ENCODE data around the gene ABL2. TPM values are rescaled to one million over a fixed set of nuclear protein-coding genes. Genes with fewer than 3 reads are reported as not detected.

Gene ABL2
- polyA plus RNA-seq, 2 of the 4 experiments (the other 2 are of a cell fraction) = 12.4 TPM

DNA sequence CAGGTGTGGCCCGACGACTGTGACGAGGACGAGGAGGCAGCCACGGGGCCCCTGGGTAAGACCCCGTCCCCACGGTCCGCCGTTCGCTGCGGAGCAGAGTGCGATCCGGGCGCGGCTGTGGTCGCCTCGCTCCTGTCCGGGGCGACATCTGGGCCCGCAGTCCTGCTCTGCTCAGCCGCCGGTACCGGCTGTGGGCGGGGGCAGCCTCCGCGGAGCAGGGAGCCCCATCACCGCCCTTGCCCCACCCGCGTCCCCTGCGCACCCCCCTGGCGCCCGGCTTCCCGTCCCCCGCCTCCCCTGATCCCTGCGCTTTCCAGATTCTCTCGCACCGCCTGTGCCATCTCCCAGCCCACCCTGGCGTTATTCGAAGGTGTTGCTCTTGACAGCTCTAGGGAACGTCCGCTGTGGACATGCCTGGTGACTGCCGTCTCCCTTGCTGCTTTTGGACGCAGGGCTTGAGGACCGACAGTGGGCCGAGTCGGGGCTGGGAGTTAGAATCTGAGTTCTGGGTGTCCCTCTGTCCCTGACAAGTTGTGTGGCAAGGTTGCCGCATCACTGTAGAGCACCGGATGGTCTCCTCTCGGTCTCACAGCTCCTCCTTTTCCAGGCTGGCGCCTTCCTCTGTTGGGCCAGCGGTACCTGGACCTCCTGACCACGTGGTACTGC is 147.0 kb downstream of the ABL2 start (continued):
- TF ChIP-seq, protein P1, sequence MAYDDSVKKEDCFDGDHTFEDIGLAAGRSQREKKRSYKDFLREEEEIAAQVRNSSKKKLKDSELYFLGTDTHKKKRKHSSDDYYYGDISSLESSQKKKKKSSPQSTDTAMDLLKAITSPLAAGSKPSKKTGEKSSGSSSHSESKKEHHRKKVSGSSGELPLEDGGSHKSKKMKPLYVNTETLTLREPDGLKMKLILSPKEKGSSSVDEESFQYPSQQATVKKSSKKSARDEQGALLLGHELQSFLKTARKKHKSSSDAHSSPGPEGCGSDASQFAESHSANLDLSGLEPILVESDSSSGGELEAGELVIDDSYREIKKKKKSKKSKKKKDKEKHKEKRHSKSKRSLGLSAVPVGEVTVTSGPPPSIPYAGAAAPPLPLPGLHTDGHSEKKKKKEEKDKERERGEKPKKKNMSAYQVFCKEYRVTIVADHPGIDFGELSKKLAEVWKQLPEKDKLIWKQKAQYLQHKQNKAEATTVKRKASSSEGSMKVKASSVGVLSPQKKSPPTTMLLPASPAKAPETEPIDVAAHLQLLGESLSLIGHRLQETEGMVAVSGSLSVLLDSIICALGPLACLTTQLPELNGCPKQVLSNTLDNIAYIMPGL (CRISPR knock-in tag; IDR thresholded peaks at IDR 0.05; ENCODE audit: borderline replicate concordance) = no peak
- TF ChIP-seq, protein P2, sequence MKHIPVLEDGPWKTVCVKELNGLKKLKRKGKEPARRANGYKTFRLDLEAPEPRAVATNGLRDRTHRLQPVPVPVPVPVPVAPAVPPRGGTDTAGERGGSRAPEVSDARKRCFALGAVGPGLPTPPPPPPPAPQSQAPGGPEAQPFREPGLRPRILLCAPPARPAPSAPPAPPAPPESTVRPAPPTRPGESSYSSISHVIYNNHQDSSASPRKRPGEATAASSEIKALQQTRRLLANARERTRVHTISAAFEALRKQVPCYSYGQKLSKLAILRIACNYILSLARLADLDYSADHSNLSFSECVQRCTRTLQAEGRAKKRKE (CRISPR knock-in tag; IDR thresholded peaks at IDR 0.05; ENCODE audit: low read depth) = no peak
- peak; percentile 21; the same call in 1 of the 2 replicates for TF ChIP-seq PHF8 (IDR thresholded peaks at IDR 0.05; ENCODE audit: borderline replicate concordance, low read depth)
- TF ChIP-seq, protein P3, sequence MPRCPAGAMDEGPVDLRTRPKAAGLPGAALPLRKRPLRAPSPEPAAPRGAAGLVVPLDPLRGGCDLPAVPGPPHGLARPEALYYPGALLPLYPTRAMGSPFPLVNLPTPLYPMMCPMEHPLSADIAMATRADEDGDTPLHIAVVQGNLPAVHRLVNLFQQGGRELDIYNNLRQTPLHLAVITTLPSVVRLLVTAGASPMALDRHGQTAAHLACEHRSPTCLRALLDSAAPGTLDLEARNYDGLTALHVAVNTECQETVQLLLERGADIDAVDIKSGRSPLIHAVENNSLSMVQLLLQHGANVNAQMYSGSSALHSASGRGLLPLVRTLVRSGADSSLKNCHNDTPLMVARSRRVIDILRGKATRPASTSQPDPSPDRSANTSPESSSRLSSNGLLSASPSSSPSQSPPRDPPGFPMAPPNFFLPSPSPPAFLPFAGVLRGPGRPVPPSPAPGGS (IDR thresholded peaks at IDR 0.05) = no peak
- TF ChIP-seq JUNB (IDR thresholded peaks at IDR 0.05) = no peak
- TF ChIP-seq, protein P4, sequence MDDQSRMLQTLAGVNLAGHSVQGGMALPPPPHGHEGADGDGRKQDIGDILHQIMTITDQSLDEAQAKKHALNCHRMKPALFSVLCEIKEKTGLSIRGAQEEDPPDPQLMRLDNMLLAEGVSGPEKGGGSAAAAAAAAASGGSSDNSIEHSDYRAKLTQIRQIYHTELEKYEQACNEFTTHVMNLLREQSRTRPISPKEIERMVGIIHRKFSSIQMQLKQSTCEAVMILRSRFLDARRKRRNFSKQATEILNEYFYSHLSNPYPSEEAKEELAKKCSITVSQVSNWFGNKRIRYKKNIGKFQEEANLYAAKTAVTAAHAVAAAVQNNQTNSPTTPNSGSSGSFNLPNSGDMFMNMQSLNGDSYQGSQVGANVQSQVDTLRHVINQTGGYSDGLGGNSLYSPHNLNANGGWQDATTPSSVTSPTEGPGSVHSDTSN (IDR thresholded peaks at IDR 0.05) = no peak
- TF ChIP-seq, protein P5, sequence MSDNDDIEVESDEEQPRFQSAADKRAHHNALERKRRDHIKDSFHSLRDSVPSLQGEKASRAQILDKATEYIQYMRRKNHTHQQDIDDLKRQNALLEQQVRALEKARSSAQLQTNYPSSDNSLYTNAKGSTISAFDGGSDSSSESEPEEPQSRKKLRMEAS (IDR thresholded peaks at IDR 0.05) = peak; percentile 83

DNA sequence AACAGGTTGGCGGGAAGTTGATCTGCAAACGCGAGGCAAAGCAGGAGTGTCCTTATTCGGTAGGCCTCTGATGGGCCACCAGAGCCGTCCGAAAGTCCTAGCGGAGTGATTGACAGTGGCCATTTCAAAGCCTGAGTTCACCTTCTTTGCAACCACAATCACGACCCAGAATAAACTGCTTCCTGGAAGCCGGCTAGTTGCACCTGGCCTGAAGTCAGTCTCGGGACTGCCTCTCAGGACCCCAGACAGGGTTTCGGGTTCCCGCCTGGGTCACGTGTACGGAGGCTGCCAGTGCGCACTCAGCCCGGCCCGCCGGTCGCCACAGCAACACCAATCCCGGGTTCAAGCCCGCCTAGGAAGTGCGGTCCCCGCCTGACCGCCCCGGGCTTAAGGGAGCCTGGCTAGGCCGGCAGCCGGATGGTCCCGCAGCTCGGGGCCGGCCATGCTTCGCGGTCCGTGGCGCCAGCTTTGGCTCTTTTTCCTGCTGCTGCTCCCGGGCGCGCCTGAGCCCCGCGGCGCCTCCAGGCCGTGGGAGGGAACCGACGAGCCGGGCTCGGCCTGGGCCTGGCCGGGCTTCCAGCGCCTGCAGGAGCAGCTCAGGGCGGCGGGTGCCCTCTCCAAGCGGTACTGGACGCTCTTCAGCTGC is 147.7 kb downstream of the ABL2 start, which contains the start of gene TOR3A:
TOR3A (plus strand) TSS at position 384 of the 646 bp plus-strand sequence; CDS start at position 443, 59 bp downstream.
- CTCF ChIA-PET = interaction anchor here (1.0 to 6.2 kb wide), 9 partner anchors 18 to 550 kb away, joined by 4 to 28 read pairs (median 7); no protein-coding TSS in a partner anchor
- no peak for FAIRE-seq

More for the DNA sequence above, 147.7 kb downstream of the ABL2 start, which contains the start of gene TOR3A:
- POLR2A ChIA-PET = interaction anchor here (0.6 to 1.6 kb wide), 4 partner anchors 39 to 303 kb away, joined by 3 to 5 read pairs (median 4); partner anchors contain the start of genes AXDND1 and SOAT1
- Histone ChIP-seq H3K9me3 (no peaks in the 10 kb centered on the region), H3K4me3 (peak within 1 kb of the TSS; percentile 77), H3K4me2 (peak within 1 kb of the TSS; percentile 97), H3K27ac (peak within 1 kb of the TSS; percentile 87 to 95), H3K4me1 (peaks cover 23% of the 10 kb centered on the region; the same call in 1 of the 3 replicates)
- WGBS (ENCODE audit: missing lambda C conversion rate) = 9% methylated on average over 9 of the region's 51 CpGs
- ATAC-seq = peak; percentile 81 to 92
- peak; percentile 83 to 88 for DNase-seq (ENCODE audit: low read depth in 1 of 2, low spot score in 1 of 2)
- TF ChIP-seq, protein P6, sequence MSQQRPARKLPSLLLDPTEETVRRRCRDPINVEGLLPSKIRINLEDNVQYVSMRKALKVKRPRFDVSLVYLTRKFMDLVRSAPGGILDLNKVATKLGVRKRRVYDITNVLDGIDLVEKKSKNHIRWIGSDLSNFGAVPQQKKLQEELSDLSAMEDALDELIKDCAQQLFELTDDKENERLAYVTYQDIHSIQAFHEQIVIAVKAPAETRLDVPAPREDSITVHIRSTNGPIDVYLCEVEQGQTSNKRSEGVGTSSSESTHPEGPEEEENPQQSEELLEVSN (IDR thresholded peaks at IDR 0.05; ENCODE audit: borderline replicate concordance, low read depth) = peak; percentile 84
- TF ChIP-seq PHF8 (IDR thresholded peaks at IDR 0.05; ENCODE audit: borderline replicate concordance, low read depth) = peak; percentile 79
- peak; percentile 70; the same call in 1 of the 2 replicates for TF ChIP-seq NPAS2 (CRISPR knock-in tag; IDR thresholded peaks at IDR 0.05; ENCODE audit: borderline replicate concordance)
- TF ChIP-seq, protein P7, sequence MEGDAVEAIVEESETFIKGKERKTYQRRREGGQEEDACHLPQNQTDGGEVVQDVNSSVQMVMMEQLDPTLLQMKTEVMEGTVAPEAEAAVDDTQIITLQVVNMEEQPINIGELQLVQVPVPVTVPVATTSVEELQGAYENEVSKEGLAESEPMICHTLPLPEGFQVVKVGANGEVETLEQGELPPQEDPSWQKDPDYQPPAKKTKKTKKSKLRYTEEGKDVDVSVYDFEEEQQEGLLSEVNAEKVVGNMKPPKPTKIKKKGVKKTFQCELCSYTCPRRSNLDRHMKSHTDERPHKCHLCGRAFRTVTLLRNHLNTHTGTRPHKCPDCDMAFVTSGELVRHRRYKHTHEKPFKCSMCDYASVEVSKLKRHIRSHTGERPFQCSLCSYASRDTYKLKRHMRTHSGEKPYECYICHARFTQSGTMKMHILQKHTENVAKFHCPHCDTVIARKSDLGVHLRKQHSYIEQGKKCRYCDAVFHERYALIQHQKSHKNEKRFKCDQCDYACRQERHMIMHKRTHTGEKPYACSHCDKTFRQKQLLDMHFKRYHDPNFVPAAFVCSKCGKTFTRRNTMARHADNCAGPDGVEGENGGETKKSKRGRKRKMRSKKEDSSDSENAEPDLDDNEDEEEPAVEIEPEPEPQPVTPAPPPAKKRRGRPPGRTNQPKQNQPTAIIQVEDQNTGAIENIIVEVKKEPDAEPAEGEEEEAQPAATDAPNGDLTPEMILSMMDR (IDR thresholded peaks at IDR 0.05) = no peak
- peak; percentile 44 to 75; a peak in 3 of 5 replicates for TF ChIP-seq JUN (IDR thresholded peaks at IDR 0.05)
- no peak for TF ChIP-seq FOSB (CRISPR knock-in tag; IDR thresholded peaks at IDR 0.05)
- TF ChIP-seq HOXA7 (CRISPR knock-in tag; IDR thresholded peaks at IDR 0.05) = no peak
- TF ChIP-seq, protein P3 (IDR thresholded peaks at IDR 0.05) = peak; percentile 61; the same call in 1 of the 3 replicates
- TF ChIP-seq, protein P5 (IDR thresholded peaks at IDR 0.05) = peak; percentile 54; the same call in 1 of the 2 replicates
- 0 out of 2 replicates have a peak, but pooled peaks have one; percentile 17 for TF ChIP-seq RFX5 (IDR thresholded peaks at IDR 0.05)
- peak; percentile 88 for TF ChIP-seq POLR2A (IDR thresholded peaks at IDR 0.05; ENCODE audit: low read length)
- 0 out of 2 replicates have a peak, but pooled peaks have one; percentile 26 for TF ChIP-seq HOXB13 (CRISPR knock-in tag; IDR thresholded peaks at IDR 0.05; ENCODE audit: low read depth)
- TF ChIP-seq, protein P8, sequence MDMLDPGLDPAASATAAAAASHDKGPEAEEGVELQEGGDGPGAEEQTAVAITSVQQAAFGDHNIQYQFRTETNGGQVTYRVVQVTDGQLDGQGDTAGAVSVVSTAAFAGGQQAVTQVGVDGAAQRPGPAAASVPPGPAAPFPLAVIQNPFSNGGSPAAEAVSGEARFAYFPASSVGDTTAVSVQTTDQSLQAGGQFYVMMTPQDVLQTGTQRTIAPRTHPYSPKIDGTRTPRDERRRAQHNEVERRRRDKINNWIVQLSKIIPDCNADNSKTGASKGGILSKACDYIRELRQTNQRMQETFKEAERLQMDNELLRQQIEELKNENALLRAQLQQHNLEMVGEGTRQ (IDR thresholded peaks at IDR 0.05) = peak; percentile 89
- TF ChIP-seq, protein P2 (CRISPR knock-in tag; IDR thresholded peaks at IDR 0.05; ENCODE audit: low read depth) = peak; percentile 53; the same call in 1 of the 2 replicates

Measured in A549 (cell line).